ENCODE measurements around the gene POU5F1.
A peak's percentile ranks its signal among the peaks of the same experiment; 100 is the strongest.
"Not testable (repeated sequence)": the region's sequence is repeated elsewhere in the genome, so short reads cannot be mapped to it uniquely, and the experiment has no call there.

Gene POU5F1

GRCh38 chr6:31170600-31170881 lies at the start of gene POU5F1:
POU5F1 (minus strand) TSS chr6:31170682; CDS start chr6:31170620, 62 bp downstream.
- no peak for DNase-seq

- DNase-seq: no peak
Measured at GRCh38 chr6:31216208-31216898, 45.9 kb upstream of the POU5F1 start.

DNA sequence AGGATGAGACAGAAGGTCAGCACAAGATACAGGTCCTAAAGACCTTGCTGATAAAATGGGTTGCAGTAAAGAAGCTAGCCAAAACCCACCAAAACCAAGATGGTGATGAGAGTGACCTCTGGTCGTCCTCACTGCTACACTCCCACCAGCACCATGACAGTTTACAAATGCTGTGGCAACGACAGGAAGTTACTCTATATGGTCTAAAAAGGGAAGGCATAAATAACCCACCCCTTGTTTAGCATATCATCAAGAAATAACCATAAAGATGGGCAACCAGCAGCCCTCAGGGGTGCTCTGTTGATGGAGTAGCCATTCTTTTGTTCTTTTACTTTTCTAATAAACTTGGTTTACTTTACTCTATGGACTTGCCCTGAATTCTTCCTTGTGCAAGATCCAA lies 44.7 kb upstream of the POU5F1 start:
- not testable (repeated sequence) for DNase-seq

GRCh38 chr6:31214516-31214915 lies 44.0 kb upstream of the POU5F1 start:
- DNase-seq: no peak

DNA sequence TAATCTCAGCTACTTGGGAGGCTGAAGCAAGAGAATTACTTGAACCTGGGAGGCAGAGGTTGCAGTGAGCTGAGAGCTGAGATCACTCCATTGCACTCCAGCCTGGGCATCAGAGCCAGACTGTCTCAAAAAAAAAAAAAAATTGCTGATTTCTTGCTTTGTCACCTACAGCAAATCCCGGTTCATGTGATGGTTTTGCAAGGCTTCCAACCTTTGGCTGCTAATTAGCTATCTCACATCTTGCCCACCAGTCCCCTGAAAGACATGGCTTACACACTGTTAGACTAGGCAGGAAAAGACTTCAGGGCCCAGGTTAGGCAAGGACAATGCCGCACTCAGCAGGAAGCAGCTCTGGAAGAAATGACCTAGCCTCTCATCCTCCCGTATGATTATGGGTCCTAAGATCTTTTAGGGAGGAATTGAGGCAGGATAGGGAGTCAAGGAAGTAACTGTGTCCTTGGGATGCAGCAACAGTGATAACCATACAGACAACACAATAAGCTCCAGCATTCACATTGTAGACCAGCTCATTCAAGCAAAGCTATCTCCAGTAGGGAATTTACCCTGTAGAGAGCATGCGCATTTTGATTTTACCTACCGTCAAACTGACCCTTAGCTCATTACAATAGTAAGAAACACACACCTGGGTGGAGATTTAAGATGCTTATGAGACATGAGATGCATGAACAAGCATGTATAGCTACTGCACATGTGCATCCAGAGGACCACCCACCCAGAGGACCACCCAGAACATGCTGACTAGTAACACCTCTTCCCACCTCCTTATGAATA lies 40.5 kb upstream of the POU5F1 start:
- no peak for DNase-seq

GRCh38 chr6:31210123-31210522 lies 39.6 kb upstream of the POU5F1 start:
- DNase-seq: no peak

DNA sequence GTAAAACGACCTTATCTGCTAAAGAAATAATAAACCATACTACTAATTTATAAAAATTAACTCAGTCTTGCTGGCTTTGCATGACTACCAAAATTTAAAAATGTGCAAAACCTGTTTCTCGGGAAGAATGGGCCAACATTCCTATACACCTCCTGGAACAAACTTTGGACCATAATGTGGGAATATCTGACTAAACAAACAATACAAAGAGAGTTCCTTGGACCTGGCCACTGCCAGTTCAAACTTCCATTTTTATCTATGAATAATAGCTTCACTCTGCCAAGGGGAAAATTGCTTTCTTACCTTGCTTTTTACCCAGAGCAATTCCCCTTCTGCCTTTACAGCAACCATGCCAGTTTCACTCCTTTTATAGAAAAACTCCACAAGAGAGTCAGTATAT lies 38.7 kb upstream of the POU5F1 start:
- no peak for DNase-seq

GRCh38 chr6:31208506-31208905 lies 38.0 kb upstream of the POU5F1 start:
- no peak for DNase-seq

DNA sequence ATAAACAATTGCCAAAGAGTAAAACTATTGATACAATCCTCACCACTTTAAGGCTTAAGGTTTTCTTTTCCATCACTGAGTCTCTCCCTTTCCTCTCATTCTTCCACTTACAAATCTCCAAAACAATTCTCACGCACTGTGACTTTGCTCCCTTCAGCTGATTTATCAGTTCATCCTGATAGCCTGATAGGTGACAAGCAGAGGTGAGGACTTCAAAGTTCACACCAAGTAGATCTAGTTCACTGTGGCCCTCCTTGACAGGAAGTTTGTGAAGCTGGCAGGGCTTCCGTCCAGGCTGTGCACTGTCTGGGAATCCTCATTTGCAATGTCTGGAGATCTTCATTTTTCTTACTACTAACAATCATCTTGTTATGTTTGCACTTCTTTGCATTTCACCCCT lies 35.2 kb upstream of the POU5F1 start:
- DNase-seq: no peak

DNA sequence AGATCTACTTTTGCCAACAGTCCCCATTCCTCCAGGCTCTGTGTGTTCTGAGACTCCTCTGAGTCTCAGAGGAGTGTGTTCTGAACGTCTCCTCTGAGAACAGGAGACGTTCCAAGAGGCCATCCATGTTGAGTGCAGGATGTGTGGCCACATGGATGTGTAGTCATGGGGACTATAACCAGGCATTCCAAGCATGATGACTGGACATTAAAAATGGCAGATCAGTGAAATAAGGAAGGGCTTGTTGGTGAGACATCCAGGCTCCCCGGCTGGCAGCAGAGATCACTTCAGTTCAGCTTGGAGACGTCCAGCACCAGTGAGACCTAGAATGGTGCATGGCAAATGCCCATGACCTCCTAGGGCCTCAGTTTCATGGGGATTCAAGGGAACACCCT lies 34.3 kb upstream of the POU5F1 start:
- DNase-seq: no peak

DNA sequence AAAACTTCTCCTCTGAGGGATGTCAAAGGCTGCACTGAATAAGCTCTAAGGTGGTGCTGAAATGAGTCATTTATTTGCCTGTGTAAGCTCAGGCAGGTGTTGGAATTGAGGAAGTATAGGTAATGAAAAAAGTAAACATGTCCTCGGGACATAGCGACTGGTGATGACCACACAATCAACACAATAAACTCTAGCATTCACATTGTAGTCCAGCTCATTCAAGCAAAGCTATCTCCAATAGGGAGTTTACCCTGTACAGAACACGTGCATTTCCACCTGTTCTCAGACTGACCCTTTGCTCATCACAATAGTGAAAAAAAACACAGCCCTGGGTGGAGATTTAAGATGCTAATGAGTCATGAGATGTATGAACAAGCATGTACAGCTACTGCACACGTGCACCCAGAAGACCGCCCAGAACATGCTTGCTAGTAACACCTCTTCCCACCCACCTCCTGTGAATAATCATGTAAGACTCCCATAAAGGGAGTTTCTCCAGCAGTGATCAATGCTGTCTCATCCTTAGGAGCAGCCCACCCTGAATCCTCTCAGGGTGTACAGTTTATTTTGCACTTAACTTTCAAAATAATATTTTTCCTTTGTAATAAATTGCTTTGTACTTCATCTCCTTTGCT lies 33.0 kb upstream of the POU5F1 start:
- peak; percentile 54 for DNase-seq

DNA sequence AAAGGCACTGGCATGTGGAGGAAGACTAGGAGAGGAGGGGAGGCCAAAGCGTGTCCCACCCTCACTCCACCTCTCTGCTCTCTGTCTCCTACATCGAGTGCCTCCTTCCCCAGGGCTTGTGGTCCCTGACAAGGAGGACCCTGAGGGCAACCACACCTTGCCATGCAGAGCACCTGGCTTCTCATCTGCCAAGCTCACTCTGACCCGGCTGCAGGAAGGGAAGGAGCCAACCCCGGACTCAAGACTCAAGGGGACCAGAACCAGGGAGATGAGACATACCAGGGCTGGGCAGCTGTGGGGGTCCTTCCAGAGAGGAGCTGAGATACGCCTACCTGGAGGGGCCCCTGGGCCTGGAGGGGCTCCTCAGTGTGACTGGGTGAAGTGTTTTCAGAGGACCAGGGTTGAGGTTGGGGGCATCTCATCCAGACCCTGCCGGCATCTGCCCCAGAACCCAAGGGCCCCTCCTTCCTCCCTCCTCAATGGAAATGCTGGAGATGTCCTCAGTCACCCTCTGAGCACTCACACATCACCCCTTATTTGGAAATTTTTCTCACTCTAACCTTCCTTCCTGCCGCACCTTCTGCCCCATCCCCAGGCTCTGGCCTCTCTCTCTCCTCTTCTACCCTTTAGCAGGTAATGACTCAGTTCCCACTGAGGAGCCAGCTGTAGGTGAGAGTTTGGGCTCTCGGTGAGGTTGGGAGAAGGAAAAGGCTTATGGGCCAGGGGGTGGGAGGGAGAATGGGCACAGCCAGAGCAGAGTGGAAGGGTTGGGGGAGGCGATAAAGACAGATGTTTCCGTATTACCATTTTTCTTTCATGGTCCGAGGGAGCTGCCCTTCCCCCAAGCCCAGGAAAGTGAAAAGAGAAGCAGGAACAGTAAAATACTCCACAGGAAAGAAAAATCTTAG lies 32.0 kb upstream of the POU5F1 start:
- DNase-seq: peak; percentile 44

DNA sequence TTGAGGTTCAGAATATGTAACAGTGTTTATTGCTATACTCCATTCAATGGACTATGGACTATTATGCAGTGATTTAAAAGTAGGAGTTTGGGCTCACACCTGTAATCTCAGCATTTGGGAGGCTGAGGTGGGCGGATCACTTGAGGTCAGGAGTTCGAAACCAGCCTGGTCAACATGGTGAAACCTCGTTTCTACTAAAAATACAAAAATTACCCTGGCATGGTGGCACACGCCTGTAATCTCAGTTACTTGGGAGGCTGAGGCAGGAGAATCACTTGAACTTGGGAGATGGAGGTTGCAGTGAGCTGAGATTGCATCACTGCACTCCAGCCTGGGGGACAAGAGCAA lies 28.6 kb upstream of the POU5F1 start:
- DNase-seq: not testable (repeated sequence)

GRCh38 chr6:31197559-31198305 lies 27.2 kb upstream of the POU5F1 start:
- DNase-seq: peak; percentile 92

GRCh38 chr6:31196251-31197022 lies 26.0 kb upstream of the POU5F1 start:
- DNase-seq: not testable (repeated sequence)

DNA sequence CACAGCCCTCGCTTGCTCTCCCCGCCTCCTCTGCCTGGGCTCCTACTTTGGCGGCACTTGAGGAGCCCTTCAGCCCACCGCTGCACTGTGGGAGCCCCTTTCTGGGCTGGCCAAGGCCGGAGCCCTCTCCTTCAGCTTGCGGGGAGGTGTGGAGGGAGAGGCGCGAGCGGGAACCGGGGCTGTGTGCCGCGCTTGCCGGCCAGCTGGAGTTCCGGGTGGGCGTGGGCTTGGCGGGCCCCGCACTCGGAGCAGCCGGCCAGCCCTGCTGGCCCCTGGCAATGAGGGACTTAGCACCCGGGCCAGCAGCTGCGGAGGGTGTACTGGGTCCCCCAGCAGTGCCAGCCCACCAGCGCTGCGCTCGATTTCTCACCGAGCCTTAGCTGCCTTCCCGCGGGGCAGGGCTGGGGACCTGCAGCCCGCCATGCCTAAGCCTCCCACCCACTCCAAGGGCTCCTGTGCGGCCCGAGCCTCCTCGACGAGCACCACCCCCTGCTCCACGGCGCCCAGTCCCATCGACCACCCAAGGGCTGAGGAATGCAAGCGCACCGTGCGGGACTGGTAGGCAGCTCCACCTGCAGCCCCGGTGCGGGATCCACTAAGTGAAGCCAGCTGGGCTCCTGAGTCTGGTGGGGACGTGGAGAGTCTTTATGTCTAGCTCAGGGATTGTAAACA lies 25.0 kb upstream of the POU5F1 start:
- DNase-seq: not testable (repeated sequence)

- DNase-seq: no peak
Measured at GRCh38 chr6:31194061-31194834, 23.8 kb upstream of the POU5F1 start.

GRCh38 chr6:31193206-31193605 lies 22.7 kb upstream of the POU5F1 start:
- DNase-seq: no peak

DNA sequence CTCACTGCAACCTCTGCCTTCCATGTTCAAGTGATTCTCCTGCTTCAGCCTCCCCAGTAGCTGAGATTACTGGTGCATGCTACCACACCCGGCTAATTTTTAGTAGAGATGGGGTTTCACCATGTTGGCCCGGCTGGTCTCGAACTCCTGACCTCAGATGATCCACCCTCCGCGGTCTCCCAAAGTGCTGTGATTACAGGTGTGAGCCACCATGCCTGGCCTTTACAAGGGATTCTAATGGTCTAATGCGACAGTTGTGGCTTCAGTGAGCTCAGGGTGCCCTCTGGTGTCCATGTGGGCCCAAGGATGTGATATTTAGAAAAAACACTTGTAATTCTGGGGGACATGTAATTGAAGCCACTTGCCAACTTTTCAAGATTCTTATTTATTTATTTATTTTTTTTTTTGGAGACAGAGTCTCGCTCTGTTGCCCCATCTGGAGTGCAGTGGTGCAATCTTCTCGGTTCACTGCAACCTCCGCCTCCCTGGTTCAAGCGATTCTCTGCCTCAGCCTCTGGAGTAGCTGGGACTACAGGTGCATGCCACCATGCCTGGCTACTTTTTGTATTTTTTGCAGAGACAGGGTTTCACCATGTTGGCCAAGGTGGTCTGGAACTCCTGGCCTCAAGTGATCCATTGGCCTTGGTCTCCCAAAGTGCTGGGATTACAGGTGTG lies 22.1 kb upstream of the POU5F1 start:
- DNase-seq: peak; percentile 66

DNA sequence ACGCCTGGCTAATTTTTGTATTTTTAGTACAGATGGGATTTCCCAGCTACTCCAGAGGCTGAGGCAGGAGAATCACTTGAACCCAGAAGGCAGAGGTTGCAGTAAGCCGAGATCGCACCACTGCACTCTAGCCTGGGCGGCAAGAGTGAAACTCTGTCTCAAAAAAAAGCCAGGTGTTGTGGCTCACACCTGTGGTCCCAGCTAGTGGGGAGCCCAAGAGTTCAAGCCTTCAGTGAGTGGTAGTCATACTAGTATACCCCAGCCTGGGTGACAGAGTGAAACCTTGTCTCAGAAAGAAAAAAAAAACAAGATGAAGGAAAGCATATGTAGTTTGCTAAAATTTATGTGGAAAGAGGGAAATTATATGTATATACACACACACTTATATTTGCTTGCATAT lies 20.0 kb upstream of the POU5F1 start:
- DNase-seq: no peak

Measured in CD4-positive, alpha-beta T cell treated with Interleukin-17A for 4 hours (primary cell).